HG02884 (cell line): ENCODE results near the gene PSTPIP2.
"Not testable (repeated sequence)": the region's sequence is repeated elsewhere in the genome, so short reads cannot be mapped to it uniquely, and the experiment has no call there.

Experiments
- ATAC-seq: cut with Tn5 transposase; IDR thresholded peaks from one replicate; pipeline ENCODE4 v1.9.1; 2021; ENCODE audit warnings: mild to moderate bottlenecking, moderate library complexity; ENCODE audit not compliant: unreplicated experiment

PSTPIP2 gene

GRCh38 chr18:45993438-45993837 is 78.6 kb downstream of the PSTPIP2 start:
- ATAC-seq: no peak

GRCh38 chr18:45992527-45992926 is 79.5 kb downstream of the PSTPIP2 start:
- ATAC-seq: not testable (repeated sequence)

- no peak for ATAC-seq
Measured at GRCh38 chr18:45991788-45992187, 80.3 kb downstream of the PSTPIP2 start.

GRCh38 chr18:45984546-45985235 is 87.4 kb downstream of the PSTPIP2 start:
- no peak for ATAC-seq

GRCh38 chr18:45981821-45982220 is 90.2 kb downstream of the PSTPIP2 start:
- ATAC-seq: no peak

- no peak for ATAC-seq
Measured at GRCh38 chr18:45980229-45980628, 91.8 kb downstream of the PSTPIP2 start.

GRCh38 chr18:45978084-45978483 is 94.0 kb downstream of the PSTPIP2 start:
- ATAC-seq: no peak

- ATAC-seq: no peak
Measured at GRCh38 chr18:45976974-45977373, 95.1 kb downstream of the PSTPIP2 start.

GRCh38 chr18:45976566-45976965 is 95.5 kb downstream of the PSTPIP2 start:
- no peak for ATAC-seq

- no peak for ATAC-seq
Measured at GRCh38 chr18:45974088-45974536, 97.9 kb downstream of the PSTPIP2 start.

- ATAC-seq: peak; percentile 94
Measured at GRCh38 chr18:45967007-45967706, 104.9 kb downstream of the PSTPIP2 start, which contains the start of gene EPG5. TSS of gene EPG5 (minus strand) at chr18:45967329. CDS start at chr18:45967239, 90 bp downstream.

- not testable (repeated sequence) for ATAC-seq
Measured at GRCh38 chr18:45964913-45965312, 107.1 kb downstream of the PSTPIP2 start.

GRCh38 chr18:45962866-45963265 is 109.2 kb downstream of the PSTPIP2 start:
- ATAC-seq: no peak

GRCh38 chr18:45962461-45962860 is 109.6 kb downstream of the PSTPIP2 start:
- ATAC-seq: no peak

GRCh38 chr18:45959484-45959883 is 112.6 kb downstream of the PSTPIP2 start:
- not testable (repeated sequence) for ATAC-seq

- ATAC-seq: no peak
Measured at GRCh38 chr18:45958730-45959129, 113.3 kb downstream of the PSTPIP2 start.

- no peak for ATAC-seq
Measured at GRCh38 chr18:45958027-45958426, 114.0 kb downstream of the PSTPIP2 start.

GRCh38 chr18:45957100-45957499 is 115.0 kb downstream of the PSTPIP2 start:
- ATAC-seq: no peak

- ATAC-seq: no peak
Measured at GRCh38 chr18:45954070-45954934, 117.8 kb downstream of the PSTPIP2 start.

GRCh38 chr18:45951016-45951714 is 120.9 kb downstream of the PSTPIP2 start:
- ATAC-seq: no peak

GRCh38 chr18:45945669-45946068 is 126.4 kb downstream of the PSTPIP2 start:
- ATAC-seq: no peak
